Measurements from ENCODE around the gene PRKAR1A.
"Not testable (repeated sequence)": the region's sequence is repeated elsewhere in the genome, so short reads cannot be mapped to it uniquely, and the experiment has no call there.

Gene PRKAR1A

DNA sequence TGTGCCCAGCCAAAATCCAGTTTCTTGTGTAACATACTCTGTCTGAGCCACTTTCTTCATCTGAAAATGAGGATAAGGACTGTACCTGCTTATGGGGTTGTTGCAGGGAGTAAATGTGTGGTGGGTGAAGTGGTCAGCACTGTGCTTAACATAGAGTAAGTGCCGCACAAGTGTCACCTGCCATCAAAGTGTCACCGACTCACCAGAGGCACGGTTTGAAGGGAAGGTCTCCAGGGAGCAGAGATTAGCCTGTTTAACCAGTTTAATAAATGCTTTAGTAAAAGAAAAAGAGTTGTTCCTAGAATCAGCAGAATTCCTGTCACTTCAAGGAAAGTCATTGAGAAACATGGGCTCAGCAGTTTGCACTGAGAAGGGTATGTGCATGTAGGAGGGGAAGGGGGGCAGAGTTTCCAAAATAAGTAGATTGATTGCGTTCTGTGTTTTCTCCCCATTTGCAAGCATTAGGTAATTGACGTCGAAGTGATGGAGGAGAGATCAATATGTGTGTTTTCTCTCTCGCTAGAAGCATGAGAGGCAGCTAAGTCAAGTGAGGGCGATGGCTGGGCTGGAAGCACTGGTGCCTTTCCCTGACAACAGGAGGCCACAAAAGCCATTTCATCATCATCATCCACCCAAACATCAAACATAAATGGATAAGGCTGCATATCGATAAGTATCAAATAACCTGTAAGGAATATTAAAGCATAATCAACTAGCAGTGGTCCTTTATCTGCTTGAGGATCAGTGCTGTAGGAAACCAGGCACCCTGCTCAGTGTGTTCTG lies 69.8 kb downstream of the PRKAR1A start:
- DNase-seq, result no peak

DNA sequence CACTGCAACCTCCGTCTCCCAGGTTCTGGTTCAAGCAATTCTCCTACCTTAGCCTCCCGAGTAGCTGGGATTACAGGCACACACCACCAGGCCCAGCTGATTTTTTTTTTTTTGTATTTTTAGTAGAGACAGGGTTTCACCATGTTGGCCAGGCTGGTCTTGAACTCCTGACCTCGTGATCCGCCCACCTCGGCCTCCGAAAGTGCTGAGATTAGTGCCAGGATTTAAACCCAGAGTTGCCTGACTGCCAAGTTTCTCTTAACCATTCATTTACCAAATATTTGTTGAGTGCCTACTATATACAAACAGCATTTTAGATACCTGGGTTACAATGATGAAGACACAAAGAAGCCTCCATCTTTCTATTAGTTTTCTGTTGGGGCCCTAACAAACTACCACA lies 70.6 kb downstream of the PRKAR1A start:
- not testable (repeated sequence) for DNase-seq

DNA sequence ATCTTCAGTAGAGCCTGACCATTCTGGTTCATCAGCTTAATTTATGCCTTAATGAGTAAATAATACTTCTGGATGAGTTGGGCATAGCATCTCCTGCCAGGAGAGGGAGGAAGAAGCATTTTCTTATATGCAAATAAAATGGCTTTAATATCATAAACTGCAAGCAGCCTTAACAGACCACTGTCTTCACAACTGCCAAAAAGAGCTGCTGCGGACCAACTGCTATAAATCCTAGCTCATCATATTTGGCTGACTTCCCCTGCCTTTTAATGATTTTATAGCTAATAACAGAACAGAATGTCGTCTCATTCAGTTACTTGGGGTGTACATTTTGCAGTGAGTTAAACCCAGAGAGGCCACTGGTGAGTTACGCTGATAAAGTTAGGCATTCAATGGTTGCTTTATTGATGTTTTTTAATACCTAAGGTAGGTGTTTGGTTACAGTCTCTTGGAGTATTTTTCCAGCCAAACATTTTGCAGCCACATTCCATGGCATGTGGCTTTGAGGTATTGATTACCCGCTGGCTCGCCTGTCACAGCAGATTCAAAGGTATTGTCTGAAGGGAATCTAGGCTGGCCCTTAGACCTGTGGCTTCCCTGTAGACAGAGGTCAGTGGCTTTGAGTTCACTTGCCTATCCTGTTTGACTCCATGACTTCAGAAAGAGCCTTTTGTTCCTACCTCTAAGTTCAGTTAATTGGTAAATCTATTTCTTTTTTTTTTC lies 72.5 kb downstream of the PRKAR1A start:
- no peak for DNase-seq

DNA sequence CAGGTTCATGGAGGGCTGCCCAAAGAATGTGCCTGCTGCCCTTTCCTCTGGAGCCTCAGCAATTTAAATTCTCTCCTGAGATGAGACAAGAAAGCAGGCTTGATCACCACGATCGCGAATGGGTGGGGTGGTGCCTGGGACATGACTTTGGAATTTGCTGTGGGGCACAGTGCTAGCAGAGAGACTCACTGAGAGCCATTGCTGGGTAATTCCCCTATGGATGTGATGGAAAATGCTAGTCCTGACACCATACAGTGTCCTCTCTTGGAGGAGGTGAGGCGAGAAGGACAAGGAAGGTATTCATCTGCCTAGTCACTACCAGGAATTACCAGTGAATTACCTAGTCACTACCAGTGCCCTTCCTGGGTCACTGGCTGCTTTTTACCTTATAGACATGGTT lies 73.4 kb downstream of the PRKAR1A start:
- DNase-seq, result no peak

DNA sequence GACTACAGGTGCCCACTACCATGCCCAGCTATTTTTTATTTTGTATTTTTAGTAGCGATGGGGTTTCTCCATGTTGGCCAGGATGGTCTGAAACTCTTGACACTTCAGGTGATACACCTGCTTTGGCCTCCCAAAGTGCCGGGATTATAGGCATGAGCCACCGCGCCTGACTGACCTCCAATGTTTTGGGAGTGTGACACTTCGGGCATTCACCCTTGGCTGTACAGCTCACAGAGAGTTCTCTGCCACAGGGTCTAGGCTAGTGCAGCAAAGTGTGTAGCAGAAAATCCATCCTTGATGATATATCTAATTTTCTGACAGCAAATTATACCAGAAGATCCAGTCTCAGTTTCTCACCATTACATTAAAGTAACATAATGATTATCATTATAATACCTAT lies 74.8 kb downstream of the PRKAR1A start:
- DNase-seq, result no peak

DNA sequence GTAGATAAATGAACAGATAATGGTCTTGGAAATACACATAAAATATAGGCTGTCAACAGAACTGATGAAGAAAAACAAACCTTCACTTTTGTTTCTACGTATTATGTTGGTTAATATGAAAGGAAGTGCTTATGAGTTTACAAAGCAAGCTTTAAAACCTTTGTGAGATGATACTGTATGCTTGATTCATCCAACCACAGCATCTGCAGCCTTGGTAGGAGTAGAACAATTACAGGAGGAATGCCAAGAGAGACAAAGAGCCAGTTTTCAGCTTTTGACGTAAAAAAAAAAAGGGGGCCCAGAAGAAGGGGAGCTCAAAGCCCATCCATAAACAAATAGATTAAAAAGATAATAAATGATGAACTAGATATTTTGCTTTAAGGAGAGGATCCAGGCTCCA lies 75.6 kb downstream of the PRKAR1A start:
- no peak for DNase-seq

DNA sequence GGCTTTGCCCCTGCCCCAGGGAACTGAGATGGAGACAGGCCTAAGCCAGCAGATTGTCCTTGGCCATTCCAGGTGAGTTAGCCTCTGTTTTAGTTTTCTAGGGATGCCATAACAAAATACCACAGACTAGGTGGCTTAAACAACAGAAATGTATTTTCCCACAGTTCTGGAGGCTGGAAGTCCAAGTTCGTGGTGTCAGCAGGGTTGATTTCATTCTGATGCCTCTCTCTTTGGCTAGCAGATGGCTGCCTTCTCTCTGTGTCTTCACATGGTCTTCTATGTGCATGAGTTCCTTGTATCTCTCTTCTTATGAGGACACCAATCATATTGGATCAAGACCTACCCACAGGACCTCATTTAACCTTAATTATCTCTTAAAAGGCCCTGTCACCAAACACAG lies 76.1 kb downstream of the PRKAR1A start:
- no peak for DNase-seq

DNA sequence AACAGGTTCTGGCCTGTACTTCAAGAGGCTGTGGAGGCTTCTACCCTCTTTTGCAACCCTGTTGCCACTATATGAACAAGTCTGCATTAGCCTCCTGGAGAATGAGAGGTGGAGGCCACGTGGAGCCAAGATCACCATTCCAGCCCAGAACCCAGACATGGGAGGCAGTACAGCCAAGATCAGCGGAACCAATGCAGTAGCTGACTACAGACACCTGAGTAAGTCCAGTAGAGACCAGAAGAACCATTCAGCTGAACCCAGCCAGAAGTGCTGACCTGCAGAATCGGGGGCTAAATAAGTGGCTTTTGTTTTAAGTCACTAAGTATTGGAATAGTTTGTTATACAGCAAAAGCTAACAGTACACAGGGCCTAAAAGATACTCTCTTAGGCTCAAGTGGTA lies 76.9 kb downstream of the PRKAR1A start:
- no peak for DNase-seq

DNA sequence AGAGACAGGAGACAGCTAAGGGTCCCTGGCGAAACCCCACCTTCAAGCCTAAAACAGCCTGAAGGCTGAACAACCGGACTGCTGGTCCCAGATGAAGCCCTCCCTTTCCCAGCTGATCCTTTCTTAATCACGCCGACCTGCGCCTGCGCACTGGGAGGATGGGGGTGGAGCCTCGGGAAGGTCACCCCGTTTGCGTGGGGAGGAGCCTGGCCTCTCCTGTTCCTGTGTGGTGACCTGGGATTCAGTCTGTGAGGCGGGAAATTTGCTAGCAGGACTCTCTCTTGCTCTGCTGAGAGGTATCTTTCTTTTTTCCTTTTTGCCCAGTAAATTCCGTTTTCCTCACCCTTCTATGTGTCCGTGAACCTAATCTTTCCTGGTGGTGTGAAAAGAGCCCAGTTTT lies 79.4 kb downstream of the PRKAR1A start:
- DNase-seq, result no peak

DNA sequence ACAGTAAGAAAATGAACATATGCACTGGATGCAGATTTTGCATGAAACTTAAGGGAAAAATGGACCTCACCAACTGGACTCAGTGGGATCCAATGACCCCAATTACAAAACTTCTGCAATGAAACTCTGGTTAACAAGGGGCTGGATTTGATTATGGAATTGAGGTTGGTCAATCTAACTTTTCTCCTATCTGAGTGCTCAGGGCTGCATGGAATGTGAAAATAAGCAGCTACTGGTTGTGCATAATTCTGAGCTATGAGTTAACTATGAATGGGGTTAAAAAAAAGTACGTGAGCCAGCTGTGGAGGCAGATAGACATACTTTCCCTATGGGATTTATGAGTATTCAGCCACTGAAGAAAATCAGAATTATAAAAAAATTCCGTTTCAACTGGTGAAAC lies 79.8 kb downstream of the PRKAR1A start:
- DNase-seq, result no peak

DNA sequence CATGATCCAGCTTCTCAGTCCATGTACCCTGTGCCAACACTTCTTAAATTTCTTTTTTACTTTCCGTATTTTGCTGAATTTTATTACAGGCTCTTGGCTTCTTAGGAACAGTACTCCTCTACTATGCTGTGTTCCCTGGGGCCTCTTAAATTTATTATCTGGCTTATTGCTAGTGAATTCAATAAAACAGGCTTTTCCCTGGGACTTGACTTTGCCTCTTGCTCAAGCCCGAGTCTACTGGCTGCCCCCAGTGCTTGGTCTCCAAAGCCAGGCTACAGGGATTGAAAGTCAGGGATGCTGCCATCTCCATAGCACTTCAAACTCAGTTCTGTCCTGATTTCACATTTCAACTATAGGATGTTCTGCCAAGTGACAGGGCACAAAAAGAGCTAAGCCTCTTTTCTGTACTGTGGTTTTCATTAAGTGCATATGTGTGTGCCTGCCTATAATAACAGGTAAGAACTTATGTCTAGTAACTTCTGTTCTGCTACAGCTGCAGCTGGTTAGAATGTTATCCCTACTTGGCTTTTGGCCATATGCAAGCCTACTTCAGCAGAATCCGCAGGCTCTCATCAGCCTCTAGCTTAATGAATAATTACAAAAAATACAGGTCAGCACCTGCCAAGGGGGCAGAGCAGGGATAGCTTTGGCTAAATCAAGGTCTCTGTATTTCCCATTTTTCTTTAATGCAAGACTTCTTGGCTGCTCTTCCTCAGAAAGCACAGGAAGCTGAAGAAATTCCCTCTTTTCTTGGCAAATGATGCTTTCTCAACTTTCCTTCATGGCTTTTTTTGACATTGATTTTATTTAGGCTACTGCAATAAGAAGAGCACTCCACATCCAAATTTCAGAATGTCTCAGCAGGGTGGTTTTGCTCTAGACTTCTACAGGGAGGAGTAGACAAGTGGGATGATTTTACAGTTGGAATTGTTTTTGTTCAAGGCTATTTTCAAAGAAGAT lies 80.7 kb downstream of the PRKAR1A start:
- DNase-seq, result no peak

DNA sequence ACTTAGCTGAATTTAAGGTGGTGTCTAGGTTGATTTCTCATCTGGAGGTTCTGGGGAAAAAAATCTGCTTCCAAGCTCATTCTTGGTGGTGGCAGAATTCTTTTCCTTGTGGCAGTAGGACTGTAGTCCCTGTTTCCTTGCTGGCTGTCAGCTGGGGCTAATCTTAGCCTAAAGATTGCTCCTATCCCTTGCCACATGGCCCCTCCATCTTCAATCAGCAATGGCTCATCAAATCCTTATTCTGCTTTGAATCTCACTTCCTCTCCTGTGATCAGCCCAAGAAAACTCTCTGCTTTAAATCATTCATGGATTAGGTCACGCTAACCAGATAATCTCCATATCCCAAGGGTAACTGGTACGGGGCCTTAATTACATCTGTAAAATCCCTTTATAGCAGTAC lies 82.3 kb downstream of the PRKAR1A start:
- DNase-seq, result no peak

DNA sequence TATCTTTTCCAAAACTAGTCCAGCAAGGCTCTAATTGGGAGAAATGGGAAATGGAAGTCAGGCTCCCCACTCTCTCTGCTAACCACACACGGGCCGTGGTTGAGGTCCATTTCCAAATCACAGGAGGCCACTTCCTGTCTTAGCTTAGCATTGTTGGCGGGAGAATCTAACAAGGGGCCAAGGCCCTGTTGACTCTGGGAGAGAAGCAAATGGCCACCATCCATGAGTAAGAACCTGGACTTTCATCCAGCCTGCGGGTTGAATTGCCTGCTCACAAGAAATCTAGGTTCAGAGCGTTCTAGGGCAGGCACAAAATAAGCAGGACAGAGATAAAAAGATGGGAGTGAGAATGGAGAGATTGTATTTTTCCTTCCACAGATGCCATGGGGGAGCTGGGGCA lies 83.3 kb downstream of the PRKAR1A start:
- DNase-seq, result no peak

DNA sequence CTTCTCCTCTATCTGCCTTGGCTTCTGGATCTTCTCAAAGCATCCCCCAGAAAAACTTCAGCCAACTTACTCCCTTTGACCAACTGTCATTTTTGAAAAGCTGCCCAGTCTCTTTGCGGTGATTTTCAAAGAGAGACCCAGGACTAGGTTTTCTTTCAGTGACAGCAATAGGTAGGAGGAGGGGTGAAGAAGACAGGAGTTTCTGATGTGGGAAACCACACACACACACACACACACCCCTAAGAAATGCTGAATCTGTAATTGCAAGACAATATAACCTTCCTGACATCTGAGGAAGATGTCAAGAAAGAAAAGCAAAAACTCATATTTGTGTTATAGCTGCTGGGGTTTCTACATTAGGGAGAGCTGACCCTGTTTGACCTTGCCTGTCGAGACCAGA lies 83.8 kb downstream of the PRKAR1A start:
- DNase-seq, result no peak

DNA sequence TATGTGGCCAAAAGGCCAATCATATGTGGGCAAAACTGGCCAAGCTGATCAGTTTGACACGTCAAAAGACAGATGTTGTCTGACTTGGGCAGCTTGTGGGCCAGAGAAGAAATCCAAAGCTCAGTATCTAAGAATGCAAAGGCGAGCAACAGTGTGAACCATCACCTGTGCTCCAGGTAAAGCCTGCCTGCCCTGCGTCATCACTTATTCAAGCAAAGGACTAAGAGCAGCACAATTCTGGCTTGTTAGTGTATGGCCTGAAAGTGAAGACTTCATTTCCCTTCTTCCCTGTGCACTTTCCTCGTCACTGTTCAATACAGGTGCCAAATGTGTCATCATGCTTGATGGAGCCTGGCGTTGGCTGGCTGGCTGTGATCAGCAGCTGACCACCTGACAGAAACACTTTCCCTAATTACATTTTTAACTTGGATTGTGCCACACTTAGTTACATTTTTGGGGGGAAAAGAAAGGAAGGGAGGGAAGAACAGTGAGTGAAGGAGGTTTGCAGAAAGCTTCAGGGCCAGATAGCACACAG lies 84.2 kb downstream of the PRKAR1A start:
- no peak for DNase-seq

DNA sequence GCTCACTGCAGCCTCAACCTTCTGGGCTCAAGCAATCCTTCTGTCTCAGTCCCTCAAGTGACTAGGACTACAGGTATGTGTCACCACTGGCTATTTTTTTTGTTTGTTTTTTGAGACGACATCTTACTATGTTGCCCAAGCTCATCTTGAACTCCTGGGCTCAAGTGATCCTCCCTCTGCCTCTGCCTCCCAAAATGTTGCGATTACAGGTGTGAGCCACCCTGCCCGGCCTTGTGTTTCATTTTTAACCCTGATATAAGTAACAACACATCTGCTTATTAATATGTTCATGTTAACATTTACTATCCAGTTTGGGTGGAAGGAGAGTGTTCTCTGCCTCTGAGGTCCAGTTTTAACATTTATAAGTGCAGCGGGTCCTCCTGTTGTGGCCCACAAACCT lies 85.8 kb downstream of the PRKAR1A start:
- DNase-seq, result no peak

DNA sequence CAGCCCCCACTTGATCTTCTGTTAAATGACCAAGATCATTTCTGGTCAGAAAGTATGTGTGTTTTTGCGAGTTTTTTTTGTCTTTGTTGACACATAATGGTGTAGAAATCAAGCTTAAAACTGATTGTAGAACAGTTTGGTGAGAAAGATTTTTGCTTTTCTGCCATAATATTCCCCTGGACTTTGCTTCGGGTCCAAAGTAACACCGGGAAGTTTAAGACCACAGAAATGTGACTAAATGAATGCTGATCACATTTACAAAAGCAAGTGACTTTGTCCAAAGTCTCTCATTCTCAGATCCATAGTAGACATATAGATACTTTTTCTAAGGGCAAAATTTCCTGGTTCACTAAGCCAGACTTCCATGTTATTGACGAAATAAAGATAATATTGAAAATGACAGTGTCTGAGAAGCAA lies 86.3 kb downstream of the PRKAR1A start:
- no peak for DNase-seq

DNA sequence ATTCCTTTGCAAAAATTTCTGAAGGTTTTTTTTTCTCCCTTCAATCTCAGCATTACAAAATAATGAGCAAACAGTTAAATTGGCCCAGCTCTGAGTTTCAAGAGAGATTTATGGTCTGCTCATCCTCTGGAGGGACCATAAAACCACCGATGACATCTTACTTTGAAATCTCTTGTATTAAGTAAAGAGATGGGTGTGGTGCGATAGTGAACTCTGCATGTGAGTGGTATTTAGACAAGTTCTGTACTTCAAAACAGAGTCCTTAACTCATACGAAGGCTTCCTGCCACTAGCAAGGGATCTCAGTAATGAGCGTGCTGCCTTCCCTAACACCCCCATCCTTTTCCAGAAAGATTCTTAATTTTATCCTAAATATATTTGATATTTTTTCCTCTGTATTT lies 86.9 kb downstream of the PRKAR1A start:
- DNase-seq, result no peak

DNA sequence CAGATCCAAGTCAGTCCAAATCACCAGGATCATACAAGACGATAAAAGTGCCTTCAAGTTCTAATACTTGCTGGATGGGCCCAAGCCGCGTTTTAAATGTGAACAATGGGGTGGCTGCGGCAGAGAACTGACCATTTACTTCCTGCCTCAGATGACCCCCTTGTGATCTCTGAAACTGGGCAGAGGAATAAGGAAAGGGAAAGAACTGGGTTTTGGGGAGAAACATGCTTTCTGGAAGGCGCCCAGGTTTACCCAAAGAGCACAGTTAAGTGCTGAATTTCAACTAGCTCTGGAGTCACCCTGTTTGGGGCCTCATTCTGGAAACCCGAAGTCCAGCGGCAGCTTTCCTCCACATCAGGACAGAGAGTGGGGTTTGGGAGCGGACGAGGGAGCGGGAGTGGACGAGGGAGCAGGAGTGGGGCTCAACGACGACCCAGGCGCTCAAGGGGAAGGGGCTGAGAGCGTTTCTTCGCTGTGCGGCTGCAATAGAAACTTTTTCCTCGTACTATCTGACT lies 87.4 kb downstream of the PRKAR1A start:
- DNase-seq, result no peak

DNA sequence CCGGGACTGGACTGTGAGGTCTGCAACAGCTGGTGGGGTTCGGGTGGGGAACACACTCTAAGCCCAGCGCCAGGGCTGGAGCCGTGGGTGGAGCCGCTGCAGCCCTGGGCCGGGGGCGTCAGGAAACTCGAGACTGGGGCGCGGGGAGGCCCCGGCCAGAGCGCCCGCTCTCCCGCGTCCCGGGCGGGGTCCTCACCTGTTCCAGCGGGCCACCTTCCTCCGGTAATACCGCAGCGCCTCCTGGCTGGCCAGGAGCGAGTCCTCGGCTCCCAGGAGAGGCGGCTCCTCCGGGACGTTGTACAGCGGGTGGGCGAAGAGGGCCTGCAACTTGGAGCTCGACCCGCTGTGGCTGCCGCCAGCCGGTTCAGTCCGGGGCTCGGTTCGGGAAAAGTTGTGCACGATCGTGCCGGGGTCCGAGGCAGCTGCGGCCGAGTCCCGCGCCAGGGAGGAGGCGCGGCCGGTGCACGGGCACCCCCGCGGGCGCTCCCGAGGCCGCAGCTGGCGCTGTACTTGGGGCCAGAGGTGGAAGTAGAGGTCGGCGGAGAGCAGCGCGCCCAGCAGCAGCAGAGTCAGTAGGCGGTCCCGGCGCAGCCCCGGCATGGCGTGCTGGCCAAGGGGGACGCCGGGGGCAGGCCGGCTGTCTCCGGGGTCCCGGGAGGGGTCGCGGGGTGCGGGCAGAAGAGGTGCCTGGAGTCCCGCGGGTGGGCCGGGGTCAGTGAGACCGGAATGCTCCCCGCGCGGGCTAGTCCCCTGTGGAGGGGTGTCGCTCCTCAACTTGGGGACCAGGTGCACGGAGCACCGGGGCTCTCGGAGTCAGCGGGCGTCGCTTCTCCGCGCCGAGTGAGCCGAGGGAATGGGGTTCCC lies 88.1 kb downstream of the PRKAR1A start:
- no peak for DNase-seq
